ENCODE results near the gene RAB11FIP3. TPM values are rescaled to one million over a fixed set of nuclear protein-coding genes. Genes with fewer than 3 reads are reported as not detected.

RAB11FIP3 gene
- total and polyA plus RNA-seq, 9 of the 15 experiments (the other 6 are each of a cell fraction or from before 2014, with no cell fraction given) = 0.46 to 13.1 (median 4.3) TPM

- POLR2A ChIA-PET = interaction anchor here (0.6 to 1.2 kb wide), 3 partner anchors 9 to 65 kb away, joined by 3 read pairs; no protein-coding TSS in a partner anchor
- no peaks in the 10 kb centered on the region for H3K79me2 ChIP-seq (ENCODE audit: control insufficient read depth, insufficient read depth, low read length)
- H4K20me1 ChIP-seq (replicated peaks; ENCODE audit: control insufficient read depth, insufficient read depth, low read length) = peaks cover 7% of the 10 kb centered on the region; the same call in 1 of the 2 replicates
- no peaks in the 10 kb centered on the region; the same call in 2 of the 3 replicates for H3K36me3 ChIP-seq (ENCODE audit: control insufficient read depth, insufficient read depth, low read length)
- peak overlapping the region in 1 of 2 experiments; percentile 14; a peak in 1 of 4 replicates for H3K9ac ChIP-seq (ENCODE audit: insufficient read depth in 1 of 2, low read depth in 2 of 2, low read length in 2 of 2)
- H3K4me2 ChIP-seq (ENCODE audit: insufficient read depth, low read length) = no peak overlapping the region
- CTCF ChIA-PET (ENCODE audit: low intra/inter-chr PET ratio) = no interaction called here
- no peaks in the 10 kb centered on the region for H3K27me3 ChIP-seq (ENCODE audit: control insufficient read depth in 2 of 2, insufficient read depth in 2 of 2, low read length in 2 of 2)
- 22% methylated on average over 14 of the region's 14 CpGs for WGBS (ENCODE audit: insufficient coverage, low coverage, missing lambda C conversion rate)
- peak; percentile 72 for FAIRE-seq
- peak; percentile 55 for ATAC-seq
- H3K4me1 ChIP-seq (replicated peaks in 1 of 2; ENCODE audit: control insufficient read depth in 2 of 2, insufficient read depth in 2 of 2, low read length in 2 of 2) = peaks cover 11 to 38% of the 10 kb centered on the region in 2 experiments; a peak in 4 of 5 replicates
- no peak overlapping the region for H2AFZ ChIP-seq (ENCODE audit: low read depth, low read length)
- DNase-seq (ENCODE audit: extremely low read depth in 1 of 4, low spot score in 3 of 4) = peak in 1 of 4 experiments; percentile 37
- no TSS peak for BruUV-seq (replicated peaks)
- H3K27ac ChIP-seq (ENCODE audit: extremely low read depth, low read depth, low read length) = no peak overlapping the region
- no peaks in the 10 kb centered on the region for H3K9me1 ChIP-seq (ENCODE audit: control insufficient read depth, insufficient read depth, low read length)
- intact Hi-C loops (cut with micrococcal nuclease) = loop anchor here (10.0 kb wide), 2 partner anchors 59 to 89 kb away; partner anchors contain the start of genes NME4 and RAB11FIP3
- in situ Hi-C loops (cut with MboI) = no loop called here
- H3K4me3 ChIP-seq = no peak overlapping the region
- no peaks in the 10 kb centered on the region for H3K9me3 ChIP-seq (replicated peaks; ENCODE audit: control insufficient read depth, insufficient read depth, low read depth, low read length)
- peak; percentile 50 for TF ChIP-seq CBFA2T3 (IDR thresholded peaks at IDR 0.05)
- TF ChIP-seq SRF (CRISPR knock-in tag; IDR thresholded peaks at IDR 0.05) = no peak
- no peak for TF ChIP-seq TARDBP (IDR thresholded peaks at IDR 0.05)
- TF ChIP-seq SNRNP70 (optimal IDR thresholded peaks at IDR 0.05; ENCODE audit: low read depth, low read length) = no peak
- peak; percentile 43; the same call in 1 of the 2 replicates for TF ChIP-seq TFE3 (CRISPR knock-in tag; IDR thresholded peaks at IDR 0.05)
- no peak for TF ChIP-seq ZNF398 (CRISPR knock-in tag; IDR thresholded peaks at IDR 0.05)
- TF ChIP-seq ZC3H8 (IDR thresholded peaks at IDR 0.05) = no peak
- peak; percentile 82; the same call in 1 of the 2 replicates for TF ChIP-seq ZNF766 (CRISPR knock-in tag; conservative IDR thresholded peaks at IDR 0.05)
- TF ChIP-seq, protein P1, sequence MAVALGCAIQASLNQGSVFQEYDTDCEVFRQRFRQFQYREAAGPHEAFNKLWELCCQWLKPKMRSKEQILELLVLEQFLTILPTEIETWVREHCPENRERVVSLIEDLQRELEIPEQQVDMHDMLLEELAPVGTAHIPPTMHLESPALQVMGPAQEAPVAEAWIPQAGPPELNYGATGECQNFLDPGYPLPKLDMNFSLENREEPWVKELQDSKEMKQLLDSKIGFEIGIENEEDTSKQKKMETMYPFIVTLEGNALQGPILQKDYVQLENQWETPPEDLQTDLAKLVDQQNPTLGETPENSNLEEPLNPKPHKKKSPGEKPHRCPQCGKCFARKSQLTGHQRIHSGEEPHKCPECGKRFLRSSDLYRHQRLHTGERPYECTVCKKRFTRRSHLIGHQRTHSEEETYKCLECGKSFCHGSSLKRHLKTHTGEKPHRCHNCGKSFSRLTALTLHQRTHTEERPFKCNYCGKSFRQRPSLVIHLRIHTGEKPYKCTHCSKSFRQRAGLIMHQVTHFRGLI (CRISPR knock-in tag; IDR thresholded peaks at IDR 0.05) = no peak
- TF ChIP-seq ESRRA (IDR thresholded peaks at IDR 0.05; ENCODE audit: borderline replicate concordance, low read depth) = no peak
- no peak for TF ChIP-seq SUPT5H (IDR thresholded peaks at IDR 0.05)
- peak; percentile 50; the same call in 1 of the 2 replicates for TF ChIP-seq SOX6 (IDR thresholded peaks at IDR 0.05)
- peak; percentile 24; the same call in 1 of the 2 replicates for TF ChIP-seq PKNOX1 (IDR thresholded peaks at IDR 0.05)
- TF ChIP-seq THRB (CRISPR knock-in tag; conservative IDR thresholded peaks at IDR 0.05) = no peak
- peak; percentile 31; the same call in 1 of the 2 replicates for TF ChIP-seq ZFX (CRISPR knock-in tag; IDR thresholded peaks at IDR 0.05)
Measured at GRCh38 chr16:483341-484075, 58.1 kb downstream of the RAB11FIP3 start.

All from K562 (cell line).